Prostate gland (tissue), 2 donors: ENCODE data around the gene NUMA1.

Experiments
- CTCF ChIP-seq, 4 experiments: fragments of 200-600 bp in 2 of 4; fragments of 450-650 bp in 2 of 4; sonication (generic) in 2 of 4; IDR thresholded peaks; 1 replicate in 3 of 4; 2 replicates in 1 of 4; pipeline ENCODE4 v1.5.1; 2016 to 2019; ENCODE audit warnings: antibody characterized with exemption in 4 of 4, mild to moderate bottlenecking in 2 of 4, moderate library complexity in 2 of 4
- POLR2A ChIP-seq: fragments of 450-650 bp; IDR thresholded peaks from one replicate; pipeline ENCODE4 v1.6.1; 2016; ENCODE audit warnings: antibody characterized with exemption, mild to moderate bottlenecking

GRCh38 chr11:72058416-72059034 lies 21.8 kb downstream of the NUMA1 start:
- TF ChIP-seq CTCF (IDR thresholded peaks at IDR 0.05) (no peak), POLR2A (no peak)
